Measurements from ENCODE around the gene IGSF3.

IGSF3 gene

DNA sequence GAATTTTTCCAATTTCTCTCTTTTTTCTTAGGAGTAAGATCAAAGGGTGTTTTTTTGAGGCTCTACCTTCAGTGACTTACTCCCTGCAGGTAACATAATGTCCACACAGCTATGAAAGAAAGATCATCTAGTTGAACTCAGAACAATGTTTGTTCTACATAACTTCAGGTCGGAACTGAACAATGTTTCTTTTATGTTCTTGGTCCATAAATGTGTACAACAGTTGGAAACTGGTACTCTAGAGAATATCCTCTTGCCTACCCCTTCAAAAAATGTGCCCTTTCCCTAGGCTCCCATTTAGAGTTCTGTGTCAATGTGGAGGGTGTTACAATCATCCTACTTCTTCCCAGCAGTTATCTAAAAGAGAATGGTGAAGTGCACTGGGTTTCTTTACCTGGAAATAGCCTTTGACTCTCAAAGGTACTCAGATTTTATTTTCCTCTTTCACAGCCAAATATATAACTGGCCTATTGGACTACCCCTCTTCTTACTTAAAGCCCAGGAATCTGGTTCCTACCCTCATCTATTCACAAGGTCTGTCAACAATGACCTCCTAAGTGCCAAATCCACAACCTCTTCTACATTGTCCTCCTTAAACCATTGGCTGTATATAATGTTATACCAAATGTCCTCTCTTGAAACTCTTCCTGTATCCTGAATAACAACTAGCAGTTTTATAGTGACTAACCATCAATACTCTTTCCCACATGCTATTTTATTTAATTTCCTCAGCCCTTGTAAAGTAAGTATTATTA, 139.0 kb downstream of the IGSF3 start:
- DNase-seq: no peak
- H3K9me3 ChIP-seq: no peaks in the 10 kb centered on the region
- H3K36me3 ChIP-seq: no peaks in the 10 kb centered on the region
- no peak overlapping the region for H3K4me3 ChIP-seq (ENCODE audit: low read depth, low read length)
- H3K4me1 ChIP-seq: no peaks in the 10 kb centered on the region
- no peaks in the 10 kb centered on the region for H3K27me3 ChIP-seq
- TF ChIP-seq, protein P1, sequence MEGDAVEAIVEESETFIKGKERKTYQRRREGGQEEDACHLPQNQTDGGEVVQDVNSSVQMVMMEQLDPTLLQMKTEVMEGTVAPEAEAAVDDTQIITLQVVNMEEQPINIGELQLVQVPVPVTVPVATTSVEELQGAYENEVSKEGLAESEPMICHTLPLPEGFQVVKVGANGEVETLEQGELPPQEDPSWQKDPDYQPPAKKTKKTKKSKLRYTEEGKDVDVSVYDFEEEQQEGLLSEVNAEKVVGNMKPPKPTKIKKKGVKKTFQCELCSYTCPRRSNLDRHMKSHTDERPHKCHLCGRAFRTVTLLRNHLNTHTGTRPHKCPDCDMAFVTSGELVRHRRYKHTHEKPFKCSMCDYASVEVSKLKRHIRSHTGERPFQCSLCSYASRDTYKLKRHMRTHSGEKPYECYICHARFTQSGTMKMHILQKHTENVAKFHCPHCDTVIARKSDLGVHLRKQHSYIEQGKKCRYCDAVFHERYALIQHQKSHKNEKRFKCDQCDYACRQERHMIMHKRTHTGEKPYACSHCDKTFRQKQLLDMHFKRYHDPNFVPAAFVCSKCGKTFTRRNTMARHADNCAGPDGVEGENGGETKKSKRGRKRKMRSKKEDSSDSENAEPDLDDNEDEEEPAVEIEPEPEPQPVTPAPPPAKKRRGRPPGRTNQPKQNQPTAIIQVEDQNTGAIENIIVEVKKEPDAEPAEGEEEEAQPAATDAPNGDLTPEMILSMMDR (IDR thresholded peaks at IDR 0.05; ENCODE audit: low read depth, low read length): no peak

GRCh38 chr1:116525440-116525839, 142.1 kb downstream of the IGSF3 start:
- TF ChIP-seq, protein P1 (IDR thresholded peaks at IDR 0.05; ENCODE audit: low read depth, low read length): no peak
- H3K9me3 ChIP-seq: no peaks in the 10 kb centered on the region
- H3K36me3 ChIP-seq: no peaks in the 10 kb centered on the region
- H3K27me3 ChIP-seq: no peaks in the 10 kb centered on the region
- H3K4me3 ChIP-seq (ENCODE audit: low read depth, low read length): no peak overlapping the region
- DNase-seq: no peak
- H3K4me1 ChIP-seq: no peaks in the 10 kb centered on the region
